Measurements from ENCODE around the gene HS6ST1.

The HS6ST1 gene

GRCh38 chr2:128298846-128299507 is 19.7 kb downstream of the HS6ST1 start:
- no peak for DNase-seq (ENCODE audit: low read depth, low spot score)

DNA sequence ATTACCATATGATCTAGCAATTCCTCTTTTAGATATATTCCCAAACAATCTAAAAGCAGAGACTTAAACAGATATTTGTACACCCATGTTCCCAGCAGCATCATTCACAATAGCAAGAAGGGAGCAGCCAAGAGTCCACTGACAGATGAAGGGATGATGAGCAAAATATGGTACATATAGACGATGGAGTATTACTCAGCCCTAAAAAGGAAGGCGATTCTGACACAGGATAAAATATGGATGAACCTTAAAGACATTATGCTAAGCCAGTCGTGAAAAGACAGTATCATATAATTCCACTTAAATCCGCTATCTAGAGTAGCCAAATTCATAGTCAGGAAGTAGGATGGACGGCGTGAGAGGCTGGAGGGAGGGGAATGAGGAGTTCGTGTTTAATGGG is 20.4 kb downstream of the HS6ST1 start:
- no peak for DNase-seq (ENCODE audit: low read depth, low spot score)

DNA sequence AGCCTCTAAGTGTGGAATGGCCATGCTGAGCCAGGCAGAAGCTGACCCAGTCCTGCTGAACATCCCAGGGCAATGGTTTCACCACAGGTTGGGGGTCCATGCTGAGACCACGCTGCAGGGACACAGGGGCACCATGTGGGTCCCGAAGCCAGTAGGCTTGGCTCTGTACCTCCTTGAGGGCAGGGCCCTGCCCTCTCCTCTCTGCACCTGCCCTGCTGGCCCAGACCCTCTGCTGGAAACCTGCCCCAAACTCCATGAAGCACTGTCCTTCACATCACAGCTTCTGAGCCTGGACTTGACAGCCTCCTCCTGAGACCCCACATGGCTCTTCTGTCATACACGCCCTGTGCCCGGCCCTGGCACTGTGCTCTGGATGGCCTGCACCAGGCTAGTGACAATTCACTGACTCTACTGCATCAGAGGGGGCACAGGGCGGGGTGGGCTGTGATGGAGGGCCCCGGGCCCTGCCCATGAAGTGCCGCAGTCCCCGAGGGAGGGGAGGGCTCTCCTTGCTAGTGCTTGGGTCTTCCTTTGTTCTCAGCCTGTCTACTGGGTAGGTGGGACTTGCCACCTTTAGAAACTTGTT is 24.7 kb downstream of the HS6ST1 start:
- DNase-seq (ENCODE audit: low read depth, low spot score) = no peak

DNA sequence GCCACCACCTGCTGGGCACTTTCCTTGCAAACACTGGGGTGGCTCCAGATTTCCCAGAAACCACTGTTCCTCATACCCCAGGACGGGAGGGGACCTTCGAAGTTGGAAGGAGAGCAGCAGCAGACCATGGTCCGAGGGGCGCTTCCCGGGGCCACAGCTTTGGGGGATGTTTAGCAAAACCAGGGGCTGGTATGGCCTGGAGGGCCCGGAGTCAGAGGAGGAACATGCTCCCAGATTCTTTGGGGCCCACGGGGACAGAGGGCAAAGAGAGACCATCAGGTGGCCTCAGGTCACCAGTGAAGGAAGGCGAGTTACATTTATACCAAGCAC is 25.3 kb downstream of the HS6ST1 start:
- no peak for DNase-seq (ENCODE audit: low read depth, low spot score)

- no peak for DNase-seq (ENCODE audit: low read depth, low spot score)
These were observed 25.9 kb downstream of the HS6ST1 start for GRCh38 chr2:128292599-128293425.

- no peak for DNase-seq (ENCODE audit: low read depth, low spot score)
These were observed 26.6 kb downstream of the HS6ST1 start for GRCh38 chr2:128291844-128292598.

DNA sequence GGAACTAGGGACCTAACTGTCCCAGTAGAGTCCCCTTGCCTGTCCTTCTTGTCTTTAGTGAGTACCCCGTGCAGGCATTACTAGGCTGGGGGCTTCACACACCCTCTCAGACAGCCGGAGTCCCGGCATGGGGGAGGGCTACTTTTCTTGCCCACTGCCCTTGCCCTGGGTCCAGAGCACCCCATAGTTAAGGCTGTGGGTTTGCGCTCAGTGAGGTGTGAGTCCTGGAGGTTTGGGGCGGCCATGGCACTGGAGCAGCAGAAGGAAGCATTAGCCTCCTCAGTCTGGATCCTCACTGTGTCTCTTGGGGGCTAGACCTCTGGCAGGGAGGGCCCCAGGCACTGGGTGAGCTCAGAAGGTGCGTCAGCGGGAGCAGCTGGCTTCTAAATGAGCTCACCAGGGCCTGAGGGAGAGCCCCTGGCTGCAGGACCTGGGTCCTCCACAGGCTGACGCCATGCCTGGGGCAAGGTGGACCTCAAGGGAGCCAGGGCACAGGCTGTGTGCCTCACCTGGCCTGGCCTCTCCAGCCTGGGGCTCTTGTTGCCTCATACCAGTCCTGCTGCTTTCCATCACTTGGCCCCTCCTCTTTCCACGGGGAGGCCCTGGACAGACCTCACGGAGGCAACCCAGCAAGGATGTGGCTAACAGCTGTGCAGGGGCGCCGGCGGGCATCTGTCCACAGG is 27.4 kb downstream of the HS6ST1 start:
- no peak for DNase-seq (ENCODE audit: low read depth, low spot score)

GRCh38 chr2:128290356-128290755 is 28.3 kb downstream of the HS6ST1 start:
- DNase-seq (ENCODE audit: low read depth, low spot score) = no peak

DNA sequence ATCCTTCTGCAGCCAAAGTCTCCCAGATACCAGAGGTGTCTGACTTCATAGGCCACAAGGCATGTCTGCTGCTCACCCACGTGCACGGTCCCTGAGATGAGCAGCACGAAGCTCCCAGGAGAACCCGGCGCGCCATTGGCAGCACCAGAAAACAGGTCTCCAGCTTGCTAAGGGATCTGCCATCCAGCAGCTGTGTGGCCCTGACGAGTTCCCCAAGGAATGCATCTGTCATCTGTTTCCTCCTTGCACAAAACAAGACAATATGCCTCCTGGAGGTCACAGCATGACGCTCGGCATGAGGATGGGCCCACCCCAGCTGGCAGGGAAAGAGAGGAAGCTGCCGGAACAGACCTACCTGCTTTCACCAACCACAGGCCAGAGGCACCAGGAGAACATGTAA is 29.2 kb downstream of the HS6ST1 start:
- DNase-seq (ENCODE audit: low read depth, low spot score) = peak; percentile 60

- DNase-seq (ENCODE audit: low read depth, low spot score) = no peak
These were observed 29.9 kb downstream of the HS6ST1 start for GRCh38 chr2:128288781-128289180.

GRCh38 chr2:128287780-128288735 is 30.6 kb downstream of the HS6ST1 start:
- no peak for DNase-seq (ENCODE audit: low read depth, low spot score)

GRCh38 chr2:128286905-128287779 is 31.5 kb downstream of the HS6ST1 start:
- no peak for DNase-seq (ENCODE audit: low read depth, low spot score)

DNA sequence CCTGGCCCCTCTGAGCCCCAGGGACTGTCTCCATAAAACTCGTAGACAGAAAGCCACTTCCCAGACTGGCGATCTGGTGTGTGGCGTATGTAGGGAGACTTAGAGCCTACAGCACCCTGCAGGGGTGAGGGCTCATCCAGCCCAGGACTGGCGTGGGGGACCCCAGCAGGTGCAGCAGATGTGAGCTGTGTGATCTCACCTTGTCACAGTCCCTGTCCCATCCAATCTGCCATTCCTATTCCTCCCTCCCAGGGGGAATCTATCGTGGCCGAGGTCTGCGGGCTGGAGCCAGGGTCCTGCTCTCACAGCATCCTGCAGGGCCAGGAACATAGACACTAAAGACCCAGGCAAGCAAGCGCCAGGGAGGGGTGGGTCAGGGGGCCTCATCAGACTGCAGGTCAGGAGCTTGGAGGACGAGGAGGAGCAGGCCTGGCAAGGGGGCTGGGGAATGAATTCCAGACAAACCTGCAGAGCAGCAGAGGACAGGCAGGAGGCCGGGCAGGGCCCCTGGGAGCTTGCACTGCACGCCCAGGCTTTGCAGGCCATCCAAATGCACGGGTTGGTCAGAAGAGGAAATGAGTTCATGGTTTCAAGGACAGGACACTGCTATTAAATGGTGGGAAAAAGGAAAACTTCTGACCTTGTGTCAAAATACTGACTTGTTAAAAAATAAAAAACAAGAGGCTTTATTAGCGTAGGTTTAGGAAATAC is 32.5 kb downstream of the HS6ST1 start:
- no peak for DNase-seq (ENCODE audit: low read depth, low spot score)

- DNase-seq (ENCODE audit: low read depth, low spot score) = no peak
These were observed 33.2 kb downstream of the HS6ST1 start for GRCh38 chr2:128285329-128285931.

GRCh38 chr2:128284841-128285240 is 33.8 kb downstream of the HS6ST1 start:
- no peak for DNase-seq (ENCODE audit: low read depth, low spot score)

DNA sequence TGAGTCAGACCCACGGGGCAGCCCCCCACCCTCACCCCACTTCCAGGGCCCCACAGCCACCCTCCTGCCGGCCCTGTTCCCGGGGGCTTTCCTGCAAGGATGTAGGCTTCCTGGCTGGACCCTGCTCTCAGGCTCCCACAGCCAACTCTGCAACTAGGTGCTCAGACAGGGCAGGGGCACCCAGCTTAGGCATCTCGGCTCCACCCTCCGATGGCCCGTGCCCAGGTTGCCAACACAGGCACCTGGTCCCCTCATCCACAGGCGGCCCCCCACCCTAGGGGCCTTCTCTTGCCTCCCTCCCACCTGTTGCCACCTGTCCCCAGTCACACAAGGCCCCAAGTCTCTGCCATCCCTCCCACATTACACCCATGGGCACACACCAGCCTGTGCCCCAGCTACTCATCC is 34.6 kb downstream of the HS6ST1 start:
- no peak for DNase-seq (ENCODE audit: low read depth, low spot score)

GRCh38 chr2:128282976-128283810 is 35.5 kb downstream of the HS6ST1 start:
- no peak for DNase-seq (ENCODE audit: low read depth, low spot score)
